T-helper 22 cell (primary cell): Measurements from ENCODE around the gene HEATR1.

Source experiments
- DNase-seq: peaks from one replicate; pipeline ENCODE4 v3.0.0-alpha.2; 2020; ENCODE audit warnings: low read depth

The HEATR1 gene

DNA sequence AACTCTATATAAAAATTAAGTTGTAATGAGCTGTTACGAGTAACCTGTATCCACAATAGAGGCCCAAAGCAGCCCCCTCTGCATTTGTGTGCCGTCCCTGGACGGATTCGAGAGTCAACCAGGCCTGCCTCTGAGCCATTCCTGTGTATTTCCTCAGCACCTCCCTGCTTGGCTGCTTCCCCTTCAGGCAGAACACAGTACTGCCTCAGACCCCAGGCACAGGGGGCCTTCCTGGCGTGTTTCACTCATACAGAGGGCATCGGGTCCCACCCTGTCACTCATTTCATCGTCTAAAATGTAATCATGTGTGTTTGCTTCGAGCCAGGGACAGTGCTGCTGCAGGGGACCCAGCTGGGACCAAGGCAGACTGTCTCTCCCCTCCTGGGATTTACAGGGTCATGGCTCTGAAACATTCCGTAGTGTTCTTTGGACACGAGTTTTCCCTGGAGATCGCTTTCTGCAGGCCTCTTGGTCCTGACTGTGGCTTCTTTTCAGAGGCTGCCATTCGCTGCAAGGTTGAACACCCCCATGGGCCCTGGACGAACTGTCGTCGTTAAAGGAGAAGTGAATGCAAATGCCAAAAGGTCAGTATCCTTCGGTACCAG is 61.1 kb downstream of the HEATR1 start:
- no peak for DNase-seq

- no peak for DNase-seq
Measured at GRCh38 chr1:236541710-236542109, 62.6 kb downstream of the HEATR1 start.

DNA sequence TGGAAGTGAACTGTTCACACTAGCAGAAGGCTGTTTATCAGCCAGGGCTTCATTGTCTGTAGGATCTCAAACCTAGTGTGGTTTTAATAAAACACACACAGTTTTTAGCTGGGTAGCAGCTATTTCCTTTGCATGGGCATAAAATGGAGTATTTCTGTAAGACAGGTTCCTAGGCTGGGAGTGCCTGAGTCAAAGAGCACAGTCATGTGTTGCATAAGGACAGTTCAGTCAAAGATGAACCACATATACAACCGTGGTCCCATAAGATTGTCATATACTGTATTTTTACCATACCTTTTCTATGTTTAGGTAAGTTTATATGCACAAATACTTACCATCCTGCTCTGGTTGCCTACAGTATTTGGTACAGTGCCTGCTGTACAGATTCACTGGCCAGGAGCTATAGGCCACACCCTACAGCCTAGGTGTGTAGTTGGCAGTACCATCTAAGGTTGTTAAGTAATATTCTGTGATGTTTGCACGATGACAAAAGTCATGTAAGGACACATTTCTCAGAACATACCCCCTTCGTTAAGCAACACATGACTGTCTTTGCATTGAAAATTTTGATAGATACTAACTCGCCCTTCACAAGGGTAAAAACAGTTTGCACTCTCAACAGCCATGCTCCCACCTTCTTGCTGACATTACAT is 63.4 kb downstream of the HEATR1 start:
- DNase-seq, result no peak

DNA sequence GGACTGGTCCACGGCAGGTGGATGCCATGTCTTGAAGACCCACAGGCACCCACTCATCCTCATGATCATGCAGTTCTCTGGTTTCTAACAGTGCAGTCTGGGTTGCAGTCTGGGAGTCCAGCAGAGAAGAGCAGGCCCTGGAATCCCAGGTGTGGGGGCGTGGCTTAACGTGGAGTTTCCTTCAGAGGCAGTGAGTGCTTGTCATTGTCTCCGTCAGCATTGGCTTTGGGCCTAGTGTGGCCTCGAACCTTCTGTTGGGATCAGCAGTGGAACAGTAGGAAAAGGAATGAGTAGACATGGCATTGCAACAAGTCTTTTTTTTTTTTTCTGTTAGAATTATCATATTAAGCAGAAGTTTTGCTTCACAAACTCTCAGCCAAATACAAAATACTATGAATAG is 67.8 kb downstream of the HEATR1 start:
- DNase-seq, result no peak

GRCh38 chr1:236535662-236536161 is 68.6 kb downstream of the HEATR1 start:
- DNase-seq, result no peak

GRCh38 chr1:236535190-236535589 is 69.1 kb downstream of the HEATR1 start:
- DNase-seq, result no peak

- DNase-seq, result peak; percentile 24
Measured at GRCh38 chr1:236534151-236534651, 70.1 kb downstream of the HEATR1 start.

DNA sequence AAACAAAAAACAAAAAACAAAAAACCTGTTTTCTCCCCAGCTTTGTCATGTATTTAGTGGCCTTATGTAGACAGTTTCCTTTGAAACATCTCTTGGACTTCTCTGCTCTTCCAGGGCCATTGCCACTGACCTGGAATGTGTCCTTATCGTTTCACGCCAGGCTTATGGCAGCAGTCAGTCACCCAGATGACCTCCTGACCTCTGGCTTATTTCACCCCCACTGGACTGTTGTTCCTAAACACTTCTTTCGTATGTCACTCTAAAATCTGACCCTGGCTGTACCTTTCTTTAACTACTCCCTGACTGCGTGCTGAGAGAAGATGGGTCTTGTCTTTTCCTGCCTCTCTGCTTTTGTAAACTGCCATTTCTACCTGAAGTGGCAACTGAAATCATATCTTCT is 71.5 kb downstream of the HEATR1 start:
- DNase-seq, result no peak

DNA sequence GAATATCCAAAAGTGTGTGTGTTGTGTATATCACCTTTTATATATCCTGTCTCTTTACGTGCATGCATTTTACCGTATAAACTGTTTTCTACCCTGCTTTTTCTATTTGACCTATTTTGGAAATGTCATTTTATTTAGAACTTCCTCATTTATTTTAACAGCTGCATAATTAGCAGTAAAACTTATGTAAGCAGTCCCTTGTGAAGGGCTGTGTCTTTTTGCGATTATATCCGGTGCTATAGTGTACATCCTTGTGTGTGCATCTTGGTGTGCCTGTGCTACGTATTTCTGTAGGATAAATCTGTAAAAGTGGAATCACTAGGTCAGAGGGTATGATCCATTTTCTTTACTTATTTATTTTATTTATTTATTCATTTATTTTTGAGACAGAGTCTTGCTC is 73.4 kb downstream of the HEATR1 start:
- no peak for DNase-seq

DNA sequence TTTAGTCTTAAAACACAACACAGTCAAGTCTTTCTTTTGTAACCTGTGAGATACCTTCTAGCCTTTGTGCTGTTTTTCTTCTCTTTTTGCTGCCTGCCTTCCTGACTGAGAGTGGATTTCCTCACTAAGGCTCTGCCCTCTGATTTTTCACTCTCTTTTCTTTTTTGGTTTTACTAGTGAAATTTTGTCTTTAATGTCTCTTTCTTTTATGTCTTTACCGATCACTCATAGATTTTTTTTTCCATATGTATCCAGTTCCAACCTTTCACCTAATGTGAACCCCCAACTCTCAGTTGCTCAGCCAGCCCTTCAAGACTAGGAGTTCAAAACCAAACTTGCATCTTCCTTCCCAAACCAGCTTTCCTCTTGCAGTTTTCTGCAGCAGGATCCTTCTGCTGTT is 74.0 kb downstream of the HEATR1 start:
- no peak for DNase-seq

DNA sequence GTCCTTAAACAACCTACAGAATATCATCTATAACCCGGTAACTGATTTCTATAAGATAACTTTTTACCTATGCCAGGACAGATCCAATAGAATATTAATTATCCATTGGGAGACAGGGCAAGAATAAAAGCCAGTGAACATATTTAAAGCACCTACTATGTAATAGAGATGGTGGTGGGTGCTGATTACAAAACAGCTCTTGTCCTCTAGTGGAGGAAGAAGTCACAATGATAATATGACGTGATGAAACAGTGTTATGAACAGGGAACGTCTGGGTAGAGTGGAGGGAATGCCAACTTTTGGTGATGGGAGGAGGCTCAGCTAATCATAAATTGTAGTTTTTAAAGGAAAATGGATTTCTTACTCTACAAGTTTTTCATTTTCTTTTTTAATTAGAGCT is 78.2 kb downstream of the HEATR1 start:
- no peak for DNase-seq

DNA sequence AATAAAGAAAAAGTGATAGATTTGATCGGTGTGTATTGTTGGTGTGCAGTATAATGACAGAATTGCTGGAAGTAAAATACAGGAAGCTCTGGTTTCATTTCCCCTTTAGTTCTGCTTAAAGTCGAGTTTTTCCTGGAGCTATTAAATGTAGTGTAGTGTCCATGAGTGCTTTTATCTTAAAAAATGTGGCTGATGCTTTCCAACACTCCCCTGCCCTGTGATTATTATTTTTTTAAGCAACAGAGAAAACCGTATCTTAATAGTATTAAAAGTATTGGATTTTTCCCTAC is 79.5 kb downstream of the HEATR1 start:
- DNase-seq, result no peak

- DNase-seq, result peak; percentile 57
Measured at GRCh38 chr1:236524142-236524894, 80.0 kb downstream of the HEATR1 start.

GRCh38 chr1:236523704-236524141 is 80.6 kb downstream of the HEATR1 start, which contains the start of gene LGALS8:
TSS of gene LGALS8 (plus strand) at chr1:236523982. CDS start at chr1:236526071, 2,089 bp downstream.
- peak; percentile 73 for DNase-seq

DNA sequence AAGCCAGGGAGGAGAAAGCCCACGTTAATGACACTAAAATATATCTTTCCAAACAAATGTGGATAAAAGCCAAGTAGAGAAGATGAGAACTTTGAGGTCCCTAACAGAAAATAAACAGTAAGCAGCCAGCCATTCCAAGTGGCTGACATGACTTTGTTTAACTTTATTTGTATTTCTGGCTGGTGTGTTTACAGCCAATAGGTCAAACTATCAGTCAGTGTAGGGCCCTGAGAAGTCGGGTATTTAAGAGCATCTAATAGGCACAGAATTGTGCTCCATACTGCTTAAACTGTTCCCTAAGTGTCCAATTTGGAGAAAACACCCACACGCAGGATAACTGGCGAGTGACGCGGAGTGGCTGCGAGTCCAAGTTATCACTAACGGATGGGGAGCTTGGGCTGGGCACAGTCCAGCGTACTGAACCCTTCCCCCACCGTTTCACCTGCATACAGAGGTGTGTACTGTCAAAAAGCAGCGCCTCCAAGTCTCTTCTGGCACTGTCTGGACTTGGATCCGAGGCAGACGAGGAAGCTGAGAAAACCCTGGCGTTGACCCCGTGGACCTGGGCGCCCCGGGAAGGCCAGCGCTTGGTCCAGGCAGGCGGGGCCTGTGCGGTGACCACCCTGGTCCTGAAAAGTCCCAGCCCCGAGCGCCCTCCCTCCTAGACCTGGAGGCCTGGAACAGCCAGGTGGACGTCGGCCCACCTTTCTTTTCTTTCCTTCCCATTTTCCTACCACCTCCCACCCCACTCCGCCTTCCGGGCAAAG is 81.2 kb downstream of the HEATR1 start:
- no peak for DNase-seq

DNA sequence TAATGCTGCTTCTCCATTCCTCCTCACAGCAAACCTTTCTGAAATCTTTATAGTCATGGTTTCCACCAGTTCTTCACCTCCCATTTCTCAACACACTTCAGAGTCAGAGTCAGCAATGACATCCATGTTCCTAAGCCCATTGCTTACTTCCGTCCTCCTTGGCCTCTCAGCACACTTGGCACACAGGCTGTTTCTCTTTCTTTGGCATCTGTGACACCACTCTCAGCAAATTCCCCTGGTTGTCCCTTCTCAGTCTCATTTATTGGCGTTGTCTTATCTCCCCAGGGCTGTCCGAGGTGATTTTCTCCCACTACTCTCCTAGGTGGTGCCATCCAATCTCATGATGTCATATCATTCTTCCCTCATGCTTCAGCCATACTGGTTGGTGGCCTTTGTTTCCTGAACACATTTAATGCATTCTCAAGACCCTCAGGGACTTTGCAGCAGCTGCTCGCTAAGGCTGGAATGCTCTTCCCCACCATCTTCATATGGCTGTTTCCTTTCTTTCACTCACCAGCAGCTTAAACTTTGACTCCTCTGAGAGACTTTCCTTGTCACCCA is 83.8 kb downstream of the HEATR1 start:
- no peak for DNase-seq

- no peak for DNase-seq
Measured at GRCh38 chr1:236518322-236518721, 86.0 kb downstream of the HEATR1 start.

DNA sequence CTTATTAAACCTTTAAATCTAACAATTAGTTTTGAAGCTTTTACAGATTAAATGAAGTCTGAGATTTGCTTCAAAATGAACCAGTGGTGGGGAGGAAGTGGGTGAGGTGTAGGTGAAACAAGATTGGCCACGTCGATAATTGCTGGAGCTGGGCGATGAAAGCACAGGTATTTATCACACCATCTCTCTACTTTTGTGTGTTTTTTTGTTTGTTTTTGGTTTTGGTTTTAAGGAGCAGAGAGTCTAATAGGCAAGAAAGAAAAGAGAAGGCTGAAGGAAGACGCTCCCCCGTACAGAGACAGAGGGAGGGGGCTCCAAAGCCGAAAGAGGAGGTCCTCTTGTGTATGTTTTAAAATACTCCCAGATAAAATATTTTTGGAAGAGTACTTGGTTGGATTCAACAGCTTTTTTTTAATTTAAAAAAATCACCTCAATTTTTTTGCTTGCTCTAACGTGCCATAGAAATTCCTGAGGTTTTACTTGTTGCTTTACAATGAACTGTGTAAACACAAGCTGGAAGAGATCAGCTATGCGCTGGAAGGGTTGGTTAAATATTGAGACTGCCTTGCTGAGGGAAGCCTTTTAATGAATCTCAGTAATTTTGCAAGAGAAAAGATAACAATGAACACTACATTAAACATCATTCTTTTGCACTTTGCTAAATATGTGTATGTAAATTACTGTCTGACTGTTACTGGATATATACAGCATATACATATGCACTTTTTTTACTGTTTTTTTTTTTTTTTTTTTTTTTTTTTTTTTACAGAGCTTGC is 87.2 kb downstream of the HEATR1 start:
- DNase-seq, result peak; percentile 31

GRCh38 chr1:236515443-236515958 is 88.8 kb downstream of the HEATR1 start:
- no peak for DNase-seq

GRCh38 chr1:236514703-236515442 is 89.4 kb downstream of the HEATR1 start:
- DNase-seq, result no peak
